NAMALWA (cell line): ENCODE measurements around the gene DIDO1.
A peak's percentile ranks its signal among the peaks of the same experiment; 100 is the strongest.

Source experiments
- DNase-seq: peaks from one replicate; pipeline ENCODE4 v3.0.0-alpha.2; 2015; ENCODE audit warnings: low spot score

Gene DIDO1

DNA sequence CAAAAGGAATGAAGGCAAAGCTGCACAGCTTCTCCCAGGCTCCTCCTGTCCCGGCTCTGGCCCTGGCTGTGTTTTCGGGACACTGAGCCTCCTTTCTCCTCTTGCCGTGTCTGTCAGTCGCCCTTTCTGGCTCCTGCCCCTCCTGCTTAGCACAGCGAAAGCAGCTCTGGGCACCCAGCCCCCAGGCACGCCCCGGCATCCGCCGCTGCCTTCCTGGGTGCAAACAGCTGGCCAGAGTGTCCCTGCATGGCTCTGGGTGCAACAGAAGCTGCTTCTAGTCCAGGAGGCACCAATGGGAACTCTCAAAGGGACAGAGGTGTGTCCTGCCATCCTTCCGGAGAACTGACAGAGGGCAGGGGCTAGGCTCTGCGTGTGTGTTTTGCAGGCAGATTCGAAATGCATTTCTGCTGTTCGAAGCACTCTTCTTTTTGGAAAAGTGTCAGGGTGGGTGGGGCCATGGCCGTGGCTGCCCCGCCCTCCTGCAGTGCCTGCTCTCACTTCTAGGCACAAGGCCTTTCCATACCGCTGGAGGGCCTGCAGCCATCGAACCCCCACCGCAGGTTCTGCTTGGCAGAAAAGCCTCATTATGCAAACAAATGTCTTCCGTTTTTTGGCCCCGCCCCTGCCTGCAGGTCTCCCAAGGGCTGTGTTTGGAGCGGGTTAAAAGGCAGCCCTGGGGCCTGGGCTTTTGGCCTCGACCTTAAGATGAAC is 93.9 kb downstream of the DIDO1 start:
- DNase-seq, result peak; percentile 93

GRCh38 chr20:62831854-62832211 is 94.5 kb downstream of the DIDO1 start:
- DNase-seq, result no peak

- no peak for DNase-seq
Measured at GRCh38 chr20:62831361-62831788, 94.9 kb downstream of the DIDO1 start.

DNA sequence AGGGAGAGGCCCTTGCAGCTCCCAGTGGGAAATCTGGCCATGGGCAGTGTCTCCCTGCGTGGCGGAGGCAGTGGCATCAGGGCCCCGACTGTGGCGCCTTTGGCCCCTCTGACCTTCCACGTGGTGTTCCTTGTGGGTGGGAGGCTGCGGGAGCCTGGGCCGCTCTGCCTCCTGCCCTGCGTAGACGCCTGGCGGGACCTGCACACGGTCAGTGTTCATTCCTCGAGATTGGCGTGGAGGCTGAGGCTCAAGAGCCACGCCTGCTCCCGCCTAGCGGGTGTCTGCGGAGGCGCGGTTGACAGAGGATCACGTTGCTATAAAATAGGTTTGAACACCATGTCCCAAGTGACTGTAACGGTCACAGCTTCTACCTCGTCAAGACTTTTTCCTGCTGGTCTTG is 95.5 kb downstream of the DIDO1 start:
- no peak for DNase-seq

- no peak for DNase-seq
Measured at GRCh38 chr20:62830251-62830650, 96.1 kb downstream of the DIDO1 start.

- DNase-seq, result no peak
Measured at GRCh38 chr20:62829231-62830230, 96.8 kb downstream of the DIDO1 start.

GRCh38 chr20:62828511-62829230 is 97.6 kb downstream of the DIDO1 start:
- no peak for DNase-seq

- DNase-seq, result no peak
Measured at GRCh38 chr20:62828051-62828450, 98.3 kb downstream of the DIDO1 start.
